Caco-2 (cell line): ENCODE results near the gene RNASE7. TPM values are rescaled to one million over a fixed set of nuclear protein-coding genes. Genes with fewer than 3 reads are reported as not detected.

Source experiments
- Bru-seq: library from RNA; stranded (reverse); fragments of 400-500 nt; gene quantifications from one replicate; lab custom pipeline; 2021; lab: Mats Ljungman, UMichigan
- BruChase-seq, 2 experiments: library from RNA; stranded (reverse); fragments of 400-500 nt; gene quantifications; one replicate each; lab custom pipeline; 2021; lab: Mats Ljungman, UMichigan
- BruUV-seq: library from RNA; stranded (reverse); fragments of 400-500 nt; replicated peaks from 2 replicates; lab custom pipeline; 2021; lab: Mats Ljungman, UMichigan
- CTCF ChIA-PET: fragments of 300-600 bp; sonication (Branson Sonifier 250); formaldehyde crosslinking; loops from one replicate; lab custom pipeline; 2022; ENCODE audit warnings: antibody characterized with exemption; lab: Charles Lee
- POLR2A ChIA-PET: fragments of 300-600 bp; sonication (Branson Sonifier 250); formaldehyde crosslinking; loops from one replicate; lab custom pipeline; 2022; ENCODE audit warnings: antibody characterized with exemption; lab: Charles Lee
- DNase-seq, 2 experiments: peaks; one replicate each; pipeline versions ENCODE4 v3.0.0 to v3.0.0-alpha.2; 2020 to 2022
- H3K27me3 ChIP-seq: replicated peaks from 2 replicates; pipeline ENCODE4 v1.6.0; 2011; ENCODE audit warnings: low read length; ENCODE audit not compliant: control insufficient read depth, insufficient read depth
- H3K36me3 ChIP-seq: 2 replicates; pipeline ENCODE4 v1.5.1; 2011; ENCODE audit warnings: low read length; ENCODE audit not compliant: control insufficient read depth, insufficient read depth
- H3K4me1 ChIP-seq: fragments of 250-450 bp; sonication (Bioruptor Pico); 2 replicates; pipeline ENCODE4 v1.5.1; 2020; ENCODE audit warnings: mild to moderate bottlenecking
- H3K4me3 ChIP-seq: 2 replicates; pipeline ENCODE4 v1.5.1; 2011; ENCODE audit warnings: low read depth, mild to moderate bottlenecking, control low read depth, low read length
- H3K9me3 ChIP-seq: fragments of 250-450 bp; sonication (Bioruptor Pico); 2 replicates; pipeline ENCODE4 v1.5.1; 2020; ENCODE audit warnings: mild to moderate bottlenecking, moderate library complexity
- H3K27ac Mint-ChIP-seq: one replicate; pipeline ENCODE4 v1.8.0; 2022; ENCODE audit warnings: mixed read lengths; ENCODE audit not compliant: unreplicated experiment
- H3K27me3 Mint-ChIP-seq: one replicate; pipeline ENCODE4 v1.8.0; 2022; ENCODE audit warnings: mixed read lengths; ENCODE audit not compliant: insufficient read depth, unreplicated experiment
- H3K36me3 Mint-ChIP-seq: one replicate; pipeline ENCODE4 v1.8.0; 2022; ENCODE audit warnings: mild to moderate bottlenecking, mixed read lengths; ENCODE audit not compliant: insufficient read depth, unreplicated experiment
- H3K4me1 Mint-ChIP-seq: one replicate; pipeline ENCODE4 v1.8.0; 2022; ENCODE audit warnings: low read depth, mixed read lengths; ENCODE audit not compliant: unreplicated experiment
- H3K4me3 Mint-ChIP-seq: one replicate; pipeline ENCODE4 v1.8.0; 2022; ENCODE audit warnings: mild to moderate bottlenecking, moderate library complexity, mixed read lengths; ENCODE audit not compliant: unreplicated experiment
- H3K9me3 Mint-ChIP-seq: one replicate; pipeline ENCODE4 v1.8.0; 2022; ENCODE audit warnings: mixed read lengths; ENCODE audit not compliant: unreplicated experiment
- CTCF ChIP-seq, 2 experiments: fragments of 200-600 bp in 1 of 2; IDR thresholded peaks; 1 replicate in 1 of 2; 2 replicates in 1 of 2; pipeline versions ENCODE4 v1.5.1 to v1.8.0; 2011 to 2022; ENCODE audit warnings: antibody characterized with exemption in 1 of 2, control low read depth in 1 of 2, inconsistent platforms in 1 of 2, low read depth in 1 of 2, low read length in 1 of 2, mild to moderate bottlenecking in 1 of 2, moderate library complexity in 1 of 2; ENCODE audit not compliant: insufficient read depth in 1 of 2, severe bottlenecking in 1 of 2, unreplicated experiment in 1 of 2
- intact Hi-C: fragments of 100-400 bp; cut with micrococcal nuclease; formaldehyde crosslinking; loops from one replicate; pipeline ENCODE4 v1.10.0; 2022; ENCODE audit not compliant: unreplicated experiment
- long read RNA-seq: library from polyadenylated mRNA; stranded (forward); transcript quantifications from one replicate; pipeline ENCODE4 v2.0.0, GENCODE V29; 2022
- total RNA-seq: library from RNA; stranded (reverse); gene quantifications from 2 replicates; pipeline ENCODE4 v1.2.3, GENCODE V29; 2022

Gene RNASE7
- not detected in 2 replicates for total RNA-seq
- not detected for Bru-seq, nascent RNA
- not detected for BruChase-seq, experiment 1, labeled RNA remaining after a 2-hour chase
- percentile 20 among the genes with signal in this experiment for BruChase-seq, experiment 2, labeled RNA remaining after a 6-hour chase
- long read RNA-seq, result 0 reads

DNA sequence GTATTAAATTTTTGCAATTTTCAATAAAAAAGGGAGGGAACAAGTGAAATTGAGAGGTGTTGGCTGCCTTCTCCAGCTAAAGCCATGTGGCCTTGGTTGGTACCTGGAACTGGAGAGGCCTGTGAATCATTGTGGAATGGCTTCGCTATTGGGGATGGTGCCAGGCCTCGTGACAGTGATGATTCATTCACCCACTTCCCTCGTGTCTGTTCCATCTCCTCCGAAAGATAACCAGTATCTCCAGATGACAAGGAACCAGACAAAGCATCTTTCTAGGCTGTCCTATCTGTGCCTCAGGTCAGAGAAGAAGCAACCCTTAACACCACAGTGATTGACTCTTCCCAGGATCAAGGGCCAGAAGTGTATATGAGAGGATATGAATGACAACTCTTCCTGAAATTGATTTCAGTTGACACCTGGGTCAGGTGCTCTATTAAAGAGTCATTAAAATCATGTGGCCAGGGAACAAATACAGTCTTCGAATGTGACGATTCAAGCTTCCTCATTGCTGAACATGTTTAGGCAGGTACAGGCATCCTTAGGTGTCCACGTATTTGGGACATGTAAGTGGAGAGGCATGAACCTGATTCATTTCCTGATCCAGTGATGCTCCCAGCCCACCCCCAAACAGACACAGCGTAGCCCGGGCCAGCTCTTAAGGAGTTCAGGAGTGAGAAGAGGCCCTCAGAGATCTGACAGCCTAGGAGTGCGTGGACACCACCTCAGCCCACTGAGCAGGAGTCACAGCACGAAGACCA, at the start of gene RNASE7:
TSS of gene RNASE7 (plus strand) at position 687 of the 758 bp plus-strand sequence. CDS start 631 bp downstream, outside the sequence.
- H3K4me3 Mint-ChIP-seq, result no peak within 1 kb of the TSS
- POLR2A ChIA-PET, result no interaction called here
- no peak for TF ChIP-seq CTCF (IDR thresholded peaks at IDR 0.05; ENCODE audit: insufficient read depth in 1 of 2, low read depth in 1 of 2, low read length in 1 of 2, severe bottlenecking in 1 of 2, unreplicated experiment in 1 of 2)

GRCh38 chr14:20996521-20996920, 45.6 kb upstream of the RNASE7 start:
- CTCF ChIA-PET, result interaction anchor here (1.1 to 3.1 kb wide), 4 partner anchors 18 to 139 kb away, joined by 3 to 22 read pairs (median 10); no protein-coding TSS in a partner anchor
- H3K9me3 ChIP-seq, result no peaks in the 10 kb centered on the region
- peaks cover 9% of the 10 kb centered on the region for H3K4me1 Mint-ChIP-seq
- no peak overlapping the region for H3K4me3 Mint-ChIP-seq
- intact Hi-C loops, result no loop called here
- peaks cover 46% of the 10 kb centered on the region for H3K36me3 Mint-ChIP-seq
- H3K4me1 ChIP-seq, result peaks cover 17% of the 10 kb centered on the region; the same call in 1 of the 2 replicates
- no peak overlapping the region for H3K27ac Mint-ChIP-seq
- peaks cover 3% of the 10 kb centered on the region for H3K36me3 ChIP-seq
- no peaks in the 10 kb centered on the region for H3K27me3 ChIP-seq
- H3K9me3 Mint-ChIP-seq, result no peaks in the 10 kb centered on the region
- TSS peak; percentile 3 for BruUV-seq
- TF ChIP-seq CTCF (IDR thresholded peaks at IDR 0.05; ENCODE audit: insufficient read depth in 1 of 2, low read depth in 1 of 2, low read length in 1 of 2, severe bottlenecking in 1 of 2, unreplicated experiment in 1 of 2), result no peak
- no peaks in the 10 kb centered on the region for H3K27me3 Mint-ChIP-seq
- no peak for DNase-seq
- POLR2A ChIA-PET, result no interaction called here
- H3K4me3 ChIP-seq, result no peak overlapping the region

More for the DNA sequence above, at the start of gene RNASE7:
- BruUV-seq, result no TSS peak
- no peak within 1 kb of the TSS for H3K27ac Mint-ChIP-seq
- DNase-seq, result no peak
- H3K4me1 Mint-ChIP-seq, result peaks cover 21% of the 10 kb centered on the region
- CTCF ChIA-PET, result interaction anchor here (0.7 to 4.0 kb wide), 2 partner anchors 27 kb away, joined by 3 to 229 read pairs; no protein-coding TSS in a partner anchor
- peaks cover 16% of the 10 kb centered on the region for H3K27me3 Mint-ChIP-seq
- Histone ChIP-seq H3K36me3 (no peaks in the 10 kb centered on the region), H3K4me1 (peaks cover 24% of the 10 kb centered on the region), H3K4me3 (no peak within 1 kb of the TSS), H3K27me3 (no peaks in the 10 kb centered on the region), H3K9me3 (no peaks in the 10 kb centered on the region)
- no peaks in the 10 kb centered on the region for H3K9me3 Mint-ChIP-seq
- intact Hi-C loops, result no loop called here
- H3K36me3 Mint-ChIP-seq, result no peaks in the 10 kb centered on the region

- H3K27me3 Mint-ChIP-seq, result no peaks in the 10 kb centered on the region
- H3K27ac Mint-ChIP-seq, result no peak overlapping the region
- no TSS peak for BruUV-seq
- ChIA-PET CTCF (interaction anchor here (0.5 to 3.1 kb wide), 6 partner anchors 18 to 580 kb away, joined by 3 to 22 read pairs (median 6); no protein-coding TSS in a partner anchor), POLR2A (interaction anchor here (0.6 kb wide), 1 partner anchor 90 kb away, joined by 3 read pairs; no protein-coding TSS in a partner anchor)
- H3K4me3 Mint-ChIP-seq, result no peak overlapping the region
- Histone ChIP-seq H3K4me1 (peaks cover 17% of the 10 kb centered on the region; the same call in 1 of the 2 replicates), H3K4me3 (no peak overlapping the region), H3K27me3 (no peaks in the 10 kb centered on the region), H3K36me3 (peaks cover 3% of the 10 kb centered on the region), H3K9me3 (no peaks in the 10 kb centered on the region)
- no peak for TF ChIP-seq CTCF (IDR thresholded peaks at IDR 0.05; ENCODE audit: insufficient read depth in 1 of 2, low read depth in 1 of 2, low read length in 1 of 2, severe bottlenecking in 1 of 2, unreplicated experiment in 1 of 2)
- peaks cover 9% of the 10 kb centered on the region for H3K4me1 Mint-ChIP-seq
- peaks cover 40% of the 10 kb centered on the region for H3K36me3 Mint-ChIP-seq
- no peaks in the 10 kb centered on the region for H3K9me3 Mint-ChIP-seq
- intact Hi-C loops, result no loop called here
- no peak for DNase-seq
These were observed 45.0 kb upstream of the RNASE7 start for GRCh38 chr14:20997115-20997514.
